A673 (cell line): Measurements from ENCODE around the gene CRNKL1.

Experiments used
- CTCF ChIP-seq: fragments of 300-800, 200-600 bp; sonication (generic); conservative IDR thresholded peaks from 2 replicates; pipeline ENCODE4 v1.5.1; 2017; ENCODE audit warnings: low read depth, mild to moderate bottlenecking, antibody characterized with exemption, low read length, moderate library complexity, mixed read lengths
- EZH2 ChIP-seq: fragments of 200-600 bp; sonication (generic); IDR thresholded peaks from 2 replicates; pipeline ENCODE4 v1.6.1; 2017; ENCODE audit warnings: borderline replicate concordance, low read depth, mild to moderate bottlenecking, mixed read lengths, antibody characterized with exemption, low read length; ENCODE audit not compliant: poor library complexity, severe bottlenecking

DNA sequence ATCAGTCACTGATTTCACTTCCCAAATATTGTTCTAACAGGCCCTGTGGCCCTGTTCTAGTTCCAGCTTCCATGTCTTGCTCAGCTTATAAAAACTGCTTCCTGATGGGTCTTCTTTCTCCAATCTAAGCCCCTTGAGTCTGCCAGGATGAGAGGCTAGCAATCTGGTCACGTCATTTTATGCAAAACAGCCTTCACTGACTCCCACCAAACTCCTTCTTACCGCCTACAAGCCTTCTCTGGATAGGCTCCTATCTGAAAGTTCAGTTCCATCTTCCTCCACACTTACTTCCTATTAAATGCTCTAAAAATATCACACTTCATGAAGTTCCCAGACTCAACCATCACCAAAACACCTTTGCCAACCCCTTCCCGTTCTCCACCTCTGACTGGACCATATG is 15.5 kb downstream of the CRNKL1 start:
- TF ChIP-seq EZH2 (no peak), CTCF (no peak)
